Lower lobe of right lung (tissue), 2 donors: ENCODE data around the gene ACO2. TPM values are rescaled to one million over a fixed set of nuclear protein-coding genes. Genes with fewer than 3 reads are reported as not detected.

ENCODE experiments used
- ATAC-seq, 2 donors: fragments of 200-7000 bp; cut with Tn5 transposase; one replicate each; pipeline ENCODE4 v1.9.1; 2020 to 2022; ENCODE audit warnings: mild to moderate bottlenecking in 2 of 2, moderate library complexity in 2 of 2
- DNase-seq: peaks from one replicate; pipeline ENCODE4 v3.0.0-alpha.2; 2020
- H3K27ac ChIP-seq: fragments of 200-600 bp; one replicate; pipeline ENCODE4 v1.8.0; 2022
- H3K27me3 ChIP-seq: fragments of 200-600 bp; one replicate; pipeline ENCODE4 v1.8.0; 2022; ENCODE audit warnings: low read depth
- H3K36me3 ChIP-seq: fragments of 200-600 bp; one replicate; pipeline ENCODE4 v1.8.0; 2022; ENCODE audit warnings: mild to moderate bottlenecking
- H3K4me1 ChIP-seq: fragments of 200-600 bp; one replicate; pipeline ENCODE4 v1.8.0; 2022
- H3K4me3 ChIP-seq: fragments of 200-600 bp; one replicate; pipeline ENCODE4 v1.8.0; 2022; ENCODE audit warnings: mild to moderate bottlenecking
- H3K9me3 ChIP-seq: fragments of 200-600 bp; one replicate; pipeline ENCODE4 v1.8.0; 2022
- intact Hi-C: fragments of 100-400 bp; cut with DNase I; formaldehyde crosslinking; loops from one replicate; pipeline ENCODE4 v1.11.0; 2022
- total RNA-seq: library from RNA; stranded (reverse); fragmentation: NEBNext Ultra II Directional; extraction: Animal tissue kit (Norgen Biotek cat#: 25700); gene quantifications from one replicate; pipeline ENCODE4 v1.2.1, GENCODE V29; 2021
- TF ChIP-seq, protein P1 (sequence below): fragments of 200-600 bp; IDR thresholded peaks from one replicate; pipeline ENCODE4 v1.8.0; 2022; ENCODE audit warnings: antibody characterized with exemption, mild to moderate bottlenecking
- donor health status: DM: no; HTN: yes; CAD: no; lungs with severe emphysema.

The ACO2 gene
- total RNA-seq, 1 donor from 2014 or later = 77.7 TPM

DNA sequence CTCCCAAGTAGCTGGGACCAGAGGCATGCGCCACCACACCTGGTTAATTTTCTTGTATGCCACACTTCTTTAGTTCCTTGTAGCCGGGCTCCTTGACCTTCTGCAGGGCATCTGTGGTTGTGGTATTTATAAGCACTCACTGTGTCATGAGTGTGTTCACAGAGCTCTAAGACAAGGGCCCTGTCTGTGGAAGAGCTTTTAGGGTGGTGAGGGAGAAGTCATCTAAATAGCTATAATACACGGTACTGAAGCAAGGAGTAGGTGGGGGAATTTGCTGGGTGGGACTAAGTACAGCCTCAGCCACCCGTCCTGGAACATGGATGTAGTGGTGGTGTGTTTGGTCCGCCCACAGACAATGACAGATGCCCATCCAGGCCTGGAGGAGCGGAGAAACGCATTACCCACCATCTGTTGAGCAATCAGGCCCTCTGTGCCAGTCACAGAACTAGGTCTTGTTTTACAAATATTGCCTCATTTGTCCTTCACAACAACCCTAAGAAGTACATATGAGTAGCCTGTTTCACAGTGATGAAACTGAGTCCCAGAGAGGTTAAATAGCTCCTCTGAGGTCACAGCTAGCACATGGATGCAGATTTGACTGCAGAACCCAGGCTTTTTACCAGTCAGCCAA, 10.1 kb downstream of the ACO2 start:
- ATAC-seq (peak; percentile 71 to 78), DNase-seq (peak; percentile 55)
- Histone ChIP-seq H3K27ac (peak overlapping the region; percentile 67), H3K4me1 (peaks cover 46% of the 10 kb centered on the region), H3K36me3 (peaks cover 8% of the 10 kb centered on the region), H3K9me3 (no peaks in the 10 kb centered on the region), H3K27me3 (no peaks in the 10 kb centered on the region), H3K4me3 (no peak overlapping the region)
- intact Hi-C loops = no loop called here
- TF ChIP-seq, protein P1, sequence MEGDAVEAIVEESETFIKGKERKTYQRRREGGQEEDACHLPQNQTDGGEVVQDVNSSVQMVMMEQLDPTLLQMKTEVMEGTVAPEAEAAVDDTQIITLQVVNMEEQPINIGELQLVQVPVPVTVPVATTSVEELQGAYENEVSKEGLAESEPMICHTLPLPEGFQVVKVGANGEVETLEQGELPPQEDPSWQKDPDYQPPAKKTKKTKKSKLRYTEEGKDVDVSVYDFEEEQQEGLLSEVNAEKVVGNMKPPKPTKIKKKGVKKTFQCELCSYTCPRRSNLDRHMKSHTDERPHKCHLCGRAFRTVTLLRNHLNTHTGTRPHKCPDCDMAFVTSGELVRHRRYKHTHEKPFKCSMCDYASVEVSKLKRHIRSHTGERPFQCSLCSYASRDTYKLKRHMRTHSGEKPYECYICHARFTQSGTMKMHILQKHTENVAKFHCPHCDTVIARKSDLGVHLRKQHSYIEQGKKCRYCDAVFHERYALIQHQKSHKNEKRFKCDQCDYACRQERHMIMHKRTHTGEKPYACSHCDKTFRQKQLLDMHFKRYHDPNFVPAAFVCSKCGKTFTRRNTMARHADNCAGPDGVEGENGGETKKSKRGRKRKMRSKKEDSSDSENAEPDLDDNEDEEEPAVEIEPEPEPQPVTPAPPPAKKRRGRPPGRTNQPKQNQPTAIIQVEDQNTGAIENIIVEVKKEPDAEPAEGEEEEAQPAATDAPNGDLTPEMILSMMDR = no peak

DNA sequence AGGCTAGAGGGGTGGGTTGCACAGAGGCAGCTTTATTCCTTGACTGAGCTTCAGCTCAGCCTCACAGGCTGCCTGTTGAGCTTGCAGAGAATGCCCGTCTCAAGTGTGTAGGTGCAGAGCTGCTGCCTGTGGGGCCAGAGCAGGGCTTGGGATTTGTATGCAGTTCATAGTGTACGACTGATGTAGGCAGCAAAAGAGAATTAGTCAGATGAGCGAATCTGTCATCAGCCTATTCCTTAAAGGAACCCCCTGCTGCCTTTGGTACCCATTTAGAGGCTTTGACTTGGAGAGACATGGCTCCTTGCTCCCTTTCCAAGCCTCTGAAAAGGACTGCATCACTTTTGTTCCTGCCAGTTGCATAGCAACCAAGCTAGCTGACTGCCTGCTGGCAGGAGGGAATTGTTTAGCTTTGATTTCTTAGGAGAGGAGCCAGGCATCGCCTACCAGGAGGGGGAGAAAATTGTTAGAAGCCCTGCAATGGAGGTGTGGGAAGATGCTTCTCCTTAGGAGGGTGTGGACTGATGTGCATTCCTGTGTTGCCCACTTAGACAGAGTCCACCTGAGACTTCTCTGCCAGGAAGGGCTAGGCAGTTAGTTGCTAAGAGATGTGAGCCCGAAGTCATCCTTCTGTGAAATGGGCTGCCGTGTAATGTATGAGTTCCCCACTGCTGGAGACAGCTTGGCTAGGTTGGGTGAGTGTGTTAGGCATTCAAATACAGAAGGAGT, 10.9 kb downstream of the ACO2 start:
- TF ChIP-seq, protein P1 = no peak
- H3K9me3 ChIP-seq = no peaks in the 10 kb centered on the region
- DNase-seq (no peak), ATAC-seq (peak in 1 of 2 donors; percentile 9)
- peaks cover 8% of the 10 kb centered on the region for H3K36me3 ChIP-seq
- peak overlapping the region; percentile 67 for H3K27ac ChIP-seq
- H3K4me1 ChIP-seq = peaks cover 46% of the 10 kb centered on the region
- H3K4me3 ChIP-seq = no peak overlapping the region
- no peaks in the 10 kb centered on the region for H3K27me3 ChIP-seq
- intact Hi-C loops = no loop called here

DNA sequence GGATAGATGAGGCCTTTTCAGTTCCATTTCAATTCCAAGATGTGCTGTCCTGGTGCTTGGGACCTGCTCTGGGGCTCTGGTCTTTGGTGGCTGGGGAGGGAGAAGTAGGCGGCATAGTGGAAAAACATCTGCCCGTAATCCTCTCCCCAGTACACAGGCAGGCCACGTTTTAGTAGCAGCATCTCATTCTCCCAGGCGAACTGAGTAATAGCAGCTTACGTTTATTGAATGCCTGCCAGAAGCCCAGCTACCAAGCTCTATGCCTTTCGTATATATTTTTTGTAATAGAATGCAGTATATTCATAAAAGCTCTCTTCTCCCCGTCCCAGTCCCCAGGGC, 11.4 kb downstream of the ACO2 start:
- Histone ChIP-seq H3K36me3 (peaks cover 8% of the 10 kb centered on the region), H3K4me1 (peaks cover 51% of the 10 kb centered on the region), H3K27me3 (no peaks in the 10 kb centered on the region), H3K9me3 (no peaks in the 10 kb centered on the region), H3K27ac (no peak overlapping the region), H3K4me3 (no peak overlapping the region)
- intact Hi-C loops = no loop called here
- DNase-seq (no peak), ATAC-seq (no peak)
- TF ChIP-seq, protein P1 = no peak

DNA sequence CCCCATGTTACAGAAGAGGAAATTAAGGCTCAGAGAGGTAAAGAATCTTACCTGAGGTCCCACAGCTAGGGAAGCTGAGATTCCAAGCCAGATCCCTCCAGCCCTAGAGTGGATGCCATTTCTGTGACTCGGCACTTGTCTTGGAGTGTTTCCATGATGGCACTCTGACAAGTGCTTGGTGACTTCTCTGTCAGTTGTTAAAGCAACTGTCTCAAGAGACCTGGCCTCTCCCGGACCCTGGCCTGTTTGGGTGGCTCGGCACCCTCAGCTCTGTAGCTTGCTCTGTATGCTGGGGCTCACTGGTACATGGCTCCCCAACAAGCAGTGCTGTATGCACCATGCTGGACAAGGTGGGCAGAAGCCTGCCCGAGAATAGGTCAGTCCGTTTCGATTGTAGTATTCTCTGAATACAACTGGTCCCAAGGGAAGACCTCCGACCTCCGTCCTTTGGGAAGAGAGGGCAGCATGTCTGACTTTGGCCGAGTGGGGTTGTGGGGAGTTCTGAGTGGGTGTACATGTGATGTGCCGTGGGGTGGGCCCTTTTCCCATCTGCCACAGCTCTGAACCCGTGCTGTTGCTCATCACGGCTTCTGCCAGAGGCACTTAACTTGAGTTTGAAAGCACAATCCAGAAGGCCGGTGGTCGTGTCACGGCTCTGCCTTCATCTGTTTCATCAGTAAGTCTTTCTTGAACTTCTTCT, 12.4 kb downstream of the ACO2 start:
- H3K9me3 ChIP-seq = no peaks in the 10 kb centered on the region
- no peaks in the 10 kb centered on the region for H3K27me3 ChIP-seq
- intact Hi-C loops = no loop called here
- ATAC-seq = peak; percentile 45 to 67
- TF ChIP-seq, protein P1 = no peak
- H3K36me3 ChIP-seq = peaks cover 8% of the 10 kb centered on the region
- H3K4me3 ChIP-seq = no peak overlapping the region
- peak overlapping the region; percentile 26 for H3K27ac ChIP-seq
- no peak for DNase-seq
- H3K4me1 ChIP-seq = peaks cover 51% of the 10 kb centered on the region

DNA sequence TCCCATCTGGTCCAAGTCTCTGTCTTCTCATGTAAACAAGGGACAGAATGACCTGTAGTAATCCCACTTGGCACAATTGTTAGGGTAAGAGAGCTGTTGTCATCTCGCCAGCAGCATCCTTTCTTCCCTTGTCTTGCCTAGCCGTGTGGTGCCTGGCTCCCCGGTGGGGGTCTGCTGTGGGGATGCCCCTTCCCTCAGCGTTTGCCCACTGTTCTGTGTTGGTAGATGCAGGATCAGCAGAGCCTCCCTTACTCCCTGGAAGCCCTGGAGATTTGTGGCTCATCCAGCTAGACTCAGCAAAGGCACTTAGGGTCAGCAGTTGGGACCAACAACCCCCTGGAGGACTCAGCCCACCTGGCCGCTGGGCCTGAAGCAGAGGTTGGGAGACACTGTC, 13.0 kb downstream of the ACO2 start:
- Histone ChIP-seq H3K27ac (peak overlapping the region; percentile 26), H3K9me3 (no peaks in the 10 kb centered on the region), H3K27me3 (no peaks in the 10 kb centered on the region), H3K36me3 (peaks cover 9% of the 10 kb centered on the region), H3K4me1 (peaks cover 51% of the 10 kb centered on the region), H3K4me3 (no peak overlapping the region)
- TF ChIP-seq, protein P1 = no peak
- intact Hi-C loops = no loop called here
- DNase-seq = no peak
- ATAC-seq = no peak
